GM06990 (cell line): ENCODE results near the gene CDC20.

Source experiments
- DNase-seq: peaks from one replicate; pipeline ENCODE4 v3.0.0-alpha.2; 2011; ENCODE audit not compliant: insufficient read length; ENCODE audit errors: extremely low read depth
- H3K27me3 ChIP-seq: replicated peaks from 2 replicates; pipeline ENCODE4 v1.6.0; 2011; ENCODE audit warnings: low read length; ENCODE audit not compliant: control insufficient read depth, insufficient read depth
- H3K36me3 ChIP-seq: 2 replicates; pipeline ENCODE4 v1.5.1; 2011; ENCODE audit warnings: low read length; ENCODE audit not compliant: control insufficient read depth, insufficient read depth
- H3K4me3 ChIP-seq: replicated peaks from 2 replicates; pipeline ENCODE4 v1.5.1; 2011; ENCODE audit warnings: low read depth, mild to moderate bottlenecking, control low read depth, low read length
- TF ChIP-seq, protein P1 (sequence below): IDR thresholded peaks from 2 replicates; pipeline ENCODE4 v1.5.1; 2011; ENCODE audit warnings: low read length, control low read depth, mild to moderate bottlenecking, inconsistent platforms; ENCODE audit not compliant: insufficient read depth, poor library complexity, severe bottlenecking

The CDC20 gene

GRCh38 chr1:43402089-43402865, 43.5 kb downstream of the CDC20 start:
- Histone ChIP-seq H3K27me3 (no peaks in the 10 kb centered on the region), H3K4me3 (no peak overlapping the region), H3K36me3 (peaks cover 13% of the 10 kb centered on the region)
- DNase-seq: no peak
- TF ChIP-seq, protein P1, sequence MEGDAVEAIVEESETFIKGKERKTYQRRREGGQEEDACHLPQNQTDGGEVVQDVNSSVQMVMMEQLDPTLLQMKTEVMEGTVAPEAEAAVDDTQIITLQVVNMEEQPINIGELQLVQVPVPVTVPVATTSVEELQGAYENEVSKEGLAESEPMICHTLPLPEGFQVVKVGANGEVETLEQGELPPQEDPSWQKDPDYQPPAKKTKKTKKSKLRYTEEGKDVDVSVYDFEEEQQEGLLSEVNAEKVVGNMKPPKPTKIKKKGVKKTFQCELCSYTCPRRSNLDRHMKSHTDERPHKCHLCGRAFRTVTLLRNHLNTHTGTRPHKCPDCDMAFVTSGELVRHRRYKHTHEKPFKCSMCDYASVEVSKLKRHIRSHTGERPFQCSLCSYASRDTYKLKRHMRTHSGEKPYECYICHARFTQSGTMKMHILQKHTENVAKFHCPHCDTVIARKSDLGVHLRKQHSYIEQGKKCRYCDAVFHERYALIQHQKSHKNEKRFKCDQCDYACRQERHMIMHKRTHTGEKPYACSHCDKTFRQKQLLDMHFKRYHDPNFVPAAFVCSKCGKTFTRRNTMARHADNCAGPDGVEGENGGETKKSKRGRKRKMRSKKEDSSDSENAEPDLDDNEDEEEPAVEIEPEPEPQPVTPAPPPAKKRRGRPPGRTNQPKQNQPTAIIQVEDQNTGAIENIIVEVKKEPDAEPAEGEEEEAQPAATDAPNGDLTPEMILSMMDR: no peak

GRCh38 chr1:43404353-43404752, 45.6 kb downstream of the CDC20 start:
- H3K27me3 ChIP-seq: no peaks in the 10 kb centered on the region
- TF ChIP-seq, protein P1: no peak

DNA sequence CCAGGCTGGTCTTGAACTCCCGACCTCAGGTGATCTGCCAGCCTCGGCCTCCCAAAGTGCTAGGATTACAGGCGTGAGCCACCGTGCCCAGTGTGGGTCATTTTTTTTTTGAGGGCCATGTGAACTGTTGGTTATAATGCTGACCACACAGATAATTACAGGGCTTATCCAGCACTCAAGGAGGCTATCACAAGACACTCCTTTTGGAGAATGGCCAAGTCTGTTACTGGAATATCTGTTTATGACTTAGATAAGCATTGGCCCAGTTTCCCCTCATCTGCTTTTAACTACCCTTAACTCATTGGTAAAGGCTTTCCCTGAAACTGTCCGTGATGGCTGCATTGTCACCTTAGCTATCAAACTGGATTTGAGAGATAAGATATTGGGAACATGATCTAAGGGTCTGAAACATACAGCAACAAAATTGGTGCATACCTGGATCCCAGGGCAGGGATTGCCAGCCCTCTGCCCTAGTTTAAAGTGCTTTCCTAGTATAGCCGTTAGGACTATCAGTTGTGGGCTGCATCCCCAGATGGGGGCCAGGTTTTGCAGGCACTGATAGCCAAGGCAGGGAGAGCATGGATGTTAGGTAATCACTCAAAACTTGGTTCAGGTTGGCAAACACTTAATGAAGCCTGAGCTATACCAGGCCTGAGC, 46.6 kb downstream of the CDC20 start:
- TF ChIP-seq, protein P1: no peak
- no peak overlapping the region for H3K4me3 ChIP-seq
- no peaks in the 10 kb centered on the region for H3K27me3 ChIP-seq
- DNase-seq: no peak
- H3K36me3 ChIP-seq: peaks cover 13% of the 10 kb centered on the region

More at GRCh38 chr1:43404353-43404752, 45.6 kb downstream of the CDC20 start:
- Histone ChIP-seq H3K4me3 (no peak overlapping the region), H3K36me3 (peaks cover 13% of the 10 kb centered on the region)
- no peak for DNase-seq

- DNase-seq: no peak
- Histone ChIP-seq H3K27me3 (no peaks in the 10 kb centered on the region), H3K4me3 (no peak overlapping the region), H3K36me3 (peaks cover 13% of the 10 kb centered on the region)
- TF ChIP-seq, protein P1: no peak
Measured at GRCh38 chr1:43405876-43406234, 47.1 kb downstream of the CDC20 start.

DNA sequence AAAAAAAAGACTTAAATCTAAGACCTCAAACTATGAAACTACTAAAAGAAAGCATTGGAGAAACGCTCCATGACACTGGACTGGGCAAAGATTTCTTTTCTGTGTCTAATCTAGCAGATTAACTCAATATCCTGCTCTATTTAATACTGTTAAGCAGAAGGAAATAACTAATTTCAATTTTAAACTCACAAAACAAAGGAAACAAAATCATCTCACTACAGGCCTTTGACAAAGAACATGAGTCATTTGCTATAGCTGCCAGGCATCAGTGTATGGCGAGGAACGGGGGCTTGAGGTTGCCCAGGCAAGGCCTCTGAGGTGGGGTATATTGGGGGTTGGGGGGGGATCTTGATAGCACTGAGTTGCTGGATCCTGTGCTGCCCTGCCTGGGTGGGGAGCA, 51.8 kb downstream of the CDC20 start:
- H3K27me3 ChIP-seq: no peaks in the 10 kb centered on the region
- H3K36me3 ChIP-seq: peaks cover 11% of the 10 kb centered on the region
- no peak for DNase-seq
- H3K4me3 ChIP-seq: no peak overlapping the region
- TF ChIP-seq, protein P1: no peak
